ENCODE measurements around the gene GCN1. TPM values are rescaled to one million over a fixed set of nuclear protein-coding genes. Genes with fewer than 3 reads are reported as not detected.

GCN1 gene
- polyA plus RNA-seq, 2 of the 4 experiments (the other 2 are of a cell fraction) = 43.2 to 64.1 TPM

DNA sequence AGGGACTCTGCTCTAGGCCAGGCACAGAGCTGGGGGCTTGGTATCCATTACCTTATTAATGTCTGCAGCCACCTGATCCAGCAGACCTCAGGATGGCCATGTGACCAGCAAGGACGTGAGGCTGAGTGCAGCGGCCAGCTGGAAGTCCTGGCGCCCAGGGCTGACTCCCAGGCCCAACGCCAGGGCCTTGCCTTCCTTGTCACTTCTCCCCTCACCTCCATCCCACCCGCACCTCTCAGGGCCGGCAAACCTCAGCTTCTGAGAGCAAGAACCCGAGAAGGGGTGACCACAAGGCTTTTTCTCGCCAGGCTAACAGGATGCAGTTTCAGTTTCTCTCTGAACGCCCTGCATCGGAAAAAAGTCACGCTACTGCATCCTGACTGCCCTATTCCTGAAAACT is 93.3 kb downstream of the GCN1 start:
- H3K4me2 ChIP-seq = no peak overlapping the region
- no peak for ATAC-seq
- POLR2A ChIA-PET = no interaction called here
- CTCF ChIA-PET = interaction anchor here (1.7 kb wide), 1 partner anchor 14 kb away, joined by 5 read pairs; no protein-coding TSS in a partner anchor
- peaks cover 6% of the 10 kb centered on the region; the same call in 1 of the 3 replicates for H3K4me1 ChIP-seq
- DNase-seq (ENCODE audit: low read depth in 1 of 2, low spot score in 1 of 2) = no peak
- no peak overlapping the region for H3K27ac ChIP-seq
- WGBS (ENCODE audit: missing lambda C conversion rate) = 94% methylated on average over 11 of the region's 11 CpGs
- no peak overlapping the region for H3K4me3 ChIP-seq
- FAIRE-seq = no peak
- H3K9me3 ChIP-seq = no peaks in the 10 kb centered on the region
- TF ChIP-seq, protein P1, sequence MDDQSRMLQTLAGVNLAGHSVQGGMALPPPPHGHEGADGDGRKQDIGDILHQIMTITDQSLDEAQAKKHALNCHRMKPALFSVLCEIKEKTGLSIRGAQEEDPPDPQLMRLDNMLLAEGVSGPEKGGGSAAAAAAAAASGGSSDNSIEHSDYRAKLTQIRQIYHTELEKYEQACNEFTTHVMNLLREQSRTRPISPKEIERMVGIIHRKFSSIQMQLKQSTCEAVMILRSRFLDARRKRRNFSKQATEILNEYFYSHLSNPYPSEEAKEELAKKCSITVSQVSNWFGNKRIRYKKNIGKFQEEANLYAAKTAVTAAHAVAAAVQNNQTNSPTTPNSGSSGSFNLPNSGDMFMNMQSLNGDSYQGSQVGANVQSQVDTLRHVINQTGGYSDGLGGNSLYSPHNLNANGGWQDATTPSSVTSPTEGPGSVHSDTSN (IDR thresholded peaks at IDR 0.05) = no peak
- TF ChIP-seq JUN (IDR thresholded peaks at IDR 0.05) = no peak
- TF ChIP-seq, protein P2, sequence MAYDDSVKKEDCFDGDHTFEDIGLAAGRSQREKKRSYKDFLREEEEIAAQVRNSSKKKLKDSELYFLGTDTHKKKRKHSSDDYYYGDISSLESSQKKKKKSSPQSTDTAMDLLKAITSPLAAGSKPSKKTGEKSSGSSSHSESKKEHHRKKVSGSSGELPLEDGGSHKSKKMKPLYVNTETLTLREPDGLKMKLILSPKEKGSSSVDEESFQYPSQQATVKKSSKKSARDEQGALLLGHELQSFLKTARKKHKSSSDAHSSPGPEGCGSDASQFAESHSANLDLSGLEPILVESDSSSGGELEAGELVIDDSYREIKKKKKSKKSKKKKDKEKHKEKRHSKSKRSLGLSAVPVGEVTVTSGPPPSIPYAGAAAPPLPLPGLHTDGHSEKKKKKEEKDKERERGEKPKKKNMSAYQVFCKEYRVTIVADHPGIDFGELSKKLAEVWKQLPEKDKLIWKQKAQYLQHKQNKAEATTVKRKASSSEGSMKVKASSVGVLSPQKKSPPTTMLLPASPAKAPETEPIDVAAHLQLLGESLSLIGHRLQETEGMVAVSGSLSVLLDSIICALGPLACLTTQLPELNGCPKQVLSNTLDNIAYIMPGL (CRISPR knock-in tag; IDR thresholded peaks at IDR 0.05; ENCODE audit: borderline replicate concordance) = no peak
- no peak for TF ChIP-seq SMC3 (IDR thresholded peaks at IDR 0.05)
- no peak for TF ChIP-seq RCOR1 (IDR thresholded peaks at IDR 0.05; ENCODE audit: low read depth, low read length)

DNA sequence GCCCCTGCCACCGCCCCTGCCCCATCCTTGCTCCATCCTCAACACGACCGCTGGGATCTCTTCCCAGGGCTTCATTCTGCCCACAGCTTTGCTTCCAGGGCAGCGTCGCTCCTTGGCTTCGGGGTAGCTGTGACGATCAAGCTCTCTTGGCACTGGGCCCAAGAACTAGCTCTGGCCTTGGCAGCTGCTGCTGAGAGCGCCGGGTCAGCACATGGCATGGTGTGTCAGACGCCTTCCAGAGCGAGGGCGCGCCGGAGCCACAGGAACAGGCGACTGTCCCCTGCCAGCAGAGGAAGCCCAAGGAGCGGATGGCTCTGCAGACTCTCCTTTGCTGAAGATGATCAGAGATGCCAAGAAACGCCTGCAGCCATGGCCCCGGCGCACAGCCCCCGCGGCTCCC is 93.9 kb downstream of the GCN1 start:
- Histone ChIP-seq H3K4me3 (no peak overlapping the region), H3K4me2 (no peak overlapping the region), H3K4me1 (peaks cover 6% of the 10 kb centered on the region; the same call in 1 of the 3 replicates), H3K9me3 (no peaks in the 10 kb centered on the region), H3K27ac (no peak overlapping the region)
- 93% methylated on average over 21 of the region's 21 CpGs for WGBS (ENCODE audit: missing lambda C conversion rate)
- DNase-seq (ENCODE audit: low read depth in 1 of 2, low spot score in 1 of 2) (no peak), ATAC-seq (no peak), FAIRE-seq (no peak)
- no peak for TF ChIP-seq MAFK (IDR thresholded peaks at IDR 0.05; ENCODE audit: partially characterized antibody)
- no peak for TF ChIP-seq ZNF302 (CRISPR knock-in tag; IDR thresholded peaks at IDR 0.05)
- no peak for TF ChIP-seq ZC3H11A (IDR thresholded peaks at IDR 0.05)
- no peak for TF ChIP-seq NPAS2 (CRISPR knock-in tag; IDR thresholded peaks at IDR 0.05; ENCODE audit: borderline replicate concordance)
- POLR2A ChIA-PET = no interaction called here
- CTCF ChIA-PET = interaction anchor here (1.7 kb wide), 1 partner anchor 14 kb away, joined by 5 read pairs; no protein-coding TSS in a partner anchor

DNA sequence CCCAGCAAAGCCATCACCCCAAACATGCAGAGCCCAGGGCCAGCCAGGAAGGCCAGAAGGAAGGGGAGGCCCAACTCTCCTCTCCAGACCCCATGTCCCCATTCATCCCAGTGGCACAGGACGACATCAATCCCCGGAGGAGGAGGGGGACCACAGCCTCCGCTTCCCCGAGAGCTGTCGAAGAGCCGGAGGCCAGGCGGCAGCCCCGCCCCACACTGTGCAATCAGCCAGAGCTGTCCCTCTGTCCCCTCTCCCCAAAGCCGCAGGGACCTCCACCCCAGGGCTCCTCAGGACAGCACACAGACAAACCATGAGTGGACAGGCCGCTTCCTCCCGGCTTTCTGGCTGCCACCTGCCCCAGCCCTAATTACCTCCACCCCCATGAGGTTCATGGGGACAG is 94.8 kb downstream of the GCN1 start:
- Histone ChIP-seq H3K4me2 (no peak overlapping the region), H3K9me3 (no peaks in the 10 kb centered on the region), H3K4me3 (no peak overlapping the region), H3K27ac (no peak overlapping the region), H3K4me1 (no peaks in the 10 kb centered on the region)
- CTCF ChIA-PET = interaction anchor here (1.0 to 1.7 kb wide), 2 partner anchors 10 to 13 kb away, joined by 4 to 5 read pairs; no protein-coding TSS in a partner anchor
- TF ChIP-seq, protein P3, sequence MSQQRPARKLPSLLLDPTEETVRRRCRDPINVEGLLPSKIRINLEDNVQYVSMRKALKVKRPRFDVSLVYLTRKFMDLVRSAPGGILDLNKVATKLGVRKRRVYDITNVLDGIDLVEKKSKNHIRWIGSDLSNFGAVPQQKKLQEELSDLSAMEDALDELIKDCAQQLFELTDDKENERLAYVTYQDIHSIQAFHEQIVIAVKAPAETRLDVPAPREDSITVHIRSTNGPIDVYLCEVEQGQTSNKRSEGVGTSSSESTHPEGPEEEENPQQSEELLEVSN (IDR thresholded peaks at IDR 0.05; ENCODE audit: borderline replicate concordance, low read depth) = no peak
- TF ChIP-seq MYC (IDR thresholded peaks at IDR 0.05; ENCODE audit: borderline replicate concordance, low read length) (no peak), BHLHE40 (IDR thresholded peaks at IDR 0.05; ENCODE audit: low read depth, low read length) (no peak), PHF8 (IDR thresholded peaks at IDR 0.05; ENCODE audit: borderline replicate concordance, low read depth) (no peak), CBX8 (IDR thresholded peaks at IDR 0.05) (no peak), POLR2A (IDR thresholded peaks at IDR 0.05; ENCODE audit: low read length) (no peak)
- TF ChIP-seq, protein P4, sequence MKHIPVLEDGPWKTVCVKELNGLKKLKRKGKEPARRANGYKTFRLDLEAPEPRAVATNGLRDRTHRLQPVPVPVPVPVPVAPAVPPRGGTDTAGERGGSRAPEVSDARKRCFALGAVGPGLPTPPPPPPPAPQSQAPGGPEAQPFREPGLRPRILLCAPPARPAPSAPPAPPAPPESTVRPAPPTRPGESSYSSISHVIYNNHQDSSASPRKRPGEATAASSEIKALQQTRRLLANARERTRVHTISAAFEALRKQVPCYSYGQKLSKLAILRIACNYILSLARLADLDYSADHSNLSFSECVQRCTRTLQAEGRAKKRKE (CRISPR knock-in tag; IDR thresholded peaks at IDR 0.05; ENCODE audit: low read depth) = no peak
- ATAC-seq (no peak), FAIRE-seq (no peak), DNase-seq (ENCODE audit: low read depth in 1 of 2, low spot score in 1 of 2) (no peak)
- WGBS (ENCODE audit: missing lambda C conversion rate) = 95% methylated on average over 10 of the region's 11 CpGs
- POLR2A ChIA-PET = no interaction called here
